Measurements from ENCODE around the gene GRIK2. TPM values are rescaled to one million over a fixed set of nuclear protein-coding genes. Genes with fewer than 3 reads are reported as not detected.

Gene GRIK2
- total RNA-seq, 4 donors from 2014 or later: 0.46 to 3.7 (median 1.8) TPM

DNA sequence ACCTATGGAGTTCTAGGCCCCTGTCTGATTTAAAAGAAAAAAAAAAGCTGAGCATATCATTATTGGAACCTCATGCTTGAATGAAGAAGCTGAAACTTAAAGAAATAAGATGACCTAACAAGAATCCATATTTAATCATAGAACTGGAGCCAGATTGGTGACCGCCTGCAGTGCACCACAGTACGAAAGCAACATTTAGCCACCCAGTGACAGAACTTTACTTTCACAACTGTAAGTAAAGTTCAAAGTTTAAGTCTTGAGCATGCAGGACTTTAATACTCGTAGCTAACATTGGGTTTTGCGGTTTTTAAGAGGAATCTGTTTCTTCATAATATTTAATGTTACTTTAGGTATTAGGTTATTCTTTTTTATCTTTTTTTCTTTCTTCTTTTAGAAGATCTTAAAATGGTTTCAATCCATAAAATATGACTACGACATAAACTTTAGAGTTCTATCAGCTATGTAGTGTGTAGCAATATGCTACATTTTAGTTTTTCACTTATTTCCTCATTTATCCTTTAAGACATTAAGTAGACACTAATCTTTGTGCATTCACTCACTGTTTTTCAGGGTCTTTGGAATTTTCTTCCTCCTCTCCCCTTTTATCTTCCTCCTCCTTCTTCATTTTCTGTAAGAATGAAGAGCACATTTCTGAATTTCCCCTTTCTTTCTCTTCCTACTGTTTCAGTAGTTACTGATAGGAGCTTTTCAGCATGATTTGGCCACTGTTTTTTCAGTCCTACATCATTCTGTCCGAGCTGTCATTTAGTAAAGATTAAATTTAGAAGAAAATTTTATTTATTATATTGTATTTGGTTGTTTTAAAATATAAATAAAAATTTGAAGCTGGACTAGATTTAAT lies 514.1 kb downstream of the GRIK2 start:
- Histone ChIP-seq H3K4me1 (no peaks in the 10 kb centered on the region), H3K9me3 (peaks cover 0 to 5% (median 0%) of the 10 kb centered on the region in 4 donors), H3K27me3 (no peaks in the 10 kb centered on the region), H3K27ac (replicated peaks in 1 of 4) (no peak overlapping the region), H3K4me3 (no peak overlapping the region), H3K36me3 (no peaks in the 10 kb centered on the region)
- TF ChIP-seq POLR2A (IDR thresholded peaks at IDR 0.05; ENCODE audit: low read depth): no peak
- TF ChIP-seq, protein P1, sequence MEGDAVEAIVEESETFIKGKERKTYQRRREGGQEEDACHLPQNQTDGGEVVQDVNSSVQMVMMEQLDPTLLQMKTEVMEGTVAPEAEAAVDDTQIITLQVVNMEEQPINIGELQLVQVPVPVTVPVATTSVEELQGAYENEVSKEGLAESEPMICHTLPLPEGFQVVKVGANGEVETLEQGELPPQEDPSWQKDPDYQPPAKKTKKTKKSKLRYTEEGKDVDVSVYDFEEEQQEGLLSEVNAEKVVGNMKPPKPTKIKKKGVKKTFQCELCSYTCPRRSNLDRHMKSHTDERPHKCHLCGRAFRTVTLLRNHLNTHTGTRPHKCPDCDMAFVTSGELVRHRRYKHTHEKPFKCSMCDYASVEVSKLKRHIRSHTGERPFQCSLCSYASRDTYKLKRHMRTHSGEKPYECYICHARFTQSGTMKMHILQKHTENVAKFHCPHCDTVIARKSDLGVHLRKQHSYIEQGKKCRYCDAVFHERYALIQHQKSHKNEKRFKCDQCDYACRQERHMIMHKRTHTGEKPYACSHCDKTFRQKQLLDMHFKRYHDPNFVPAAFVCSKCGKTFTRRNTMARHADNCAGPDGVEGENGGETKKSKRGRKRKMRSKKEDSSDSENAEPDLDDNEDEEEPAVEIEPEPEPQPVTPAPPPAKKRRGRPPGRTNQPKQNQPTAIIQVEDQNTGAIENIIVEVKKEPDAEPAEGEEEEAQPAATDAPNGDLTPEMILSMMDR (IDR thresholded peaks at IDR 0.05): no peak
- TF ChIP-seq EP300 (IDR thresholded peaks at IDR 0.05): no peak
- no peak for TF ChIP-seq POLR2AphosphoS5 (IDR thresholded peaks at IDR 0.05)
- intact Hi-C loops (cut with DNase I): no loop called here
- WGBS: 92% methylated on average over 6 of the region's 6 CpGs
- no peak for DNase-seq (ENCODE audit: extremely low spot score)

DNA sequence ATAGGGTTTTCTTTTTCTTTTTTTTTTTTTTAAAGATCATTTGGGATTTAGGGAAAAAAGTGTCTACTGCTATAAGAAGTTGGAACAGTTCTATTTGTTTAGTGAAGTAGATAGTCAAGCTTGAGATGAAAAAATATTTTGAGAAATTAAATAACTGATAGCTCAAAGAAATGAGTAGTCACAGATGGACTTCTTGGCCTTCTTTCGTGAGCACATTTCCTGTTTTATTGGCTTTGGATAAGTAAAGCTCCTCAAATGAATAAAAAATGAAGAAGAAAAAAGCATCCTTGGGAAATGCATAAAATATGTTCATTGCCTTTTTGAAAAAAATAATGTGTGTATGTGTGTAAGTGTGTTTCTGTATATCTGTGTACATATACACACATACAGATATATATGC lies 515.9 kb downstream of the GRIK2 start:
- H3K4me3 ChIP-seq: no peak overlapping the region
- H3K27me3 ChIP-seq: no peaks in the 10 kb centered on the region
- WGBS: 57% methylated on average over 1 of the region's 1 CpG
- no peaks in the 10 kb centered on the region for H3K4me1 ChIP-seq
- no peaks in the 10 kb centered on the region for H3K36me3 ChIP-seq
- no peak for DNase-seq (ENCODE audit: extremely low spot score)
- intact Hi-C loops (cut with DNase I): no loop called here
- no peak overlapping the region for H3K27ac ChIP-seq (replicated peaks in 1 of 4)
- no peak for TF ChIP-seq EP300 (IDR thresholded peaks at IDR 0.05)
- no peak for TF ChIP-seq POLR2A (IDR thresholded peaks at IDR 0.05; ENCODE audit: low read depth)
- no peak for TF ChIP-seq POLR2AphosphoS5 (IDR thresholded peaks at IDR 0.05)
- TF ChIP-seq, protein P1 (IDR thresholded peaks at IDR 0.05): no peak
- H3K9me3 ChIP-seq: no peaks in the 10 kb centered on the region

DNA sequence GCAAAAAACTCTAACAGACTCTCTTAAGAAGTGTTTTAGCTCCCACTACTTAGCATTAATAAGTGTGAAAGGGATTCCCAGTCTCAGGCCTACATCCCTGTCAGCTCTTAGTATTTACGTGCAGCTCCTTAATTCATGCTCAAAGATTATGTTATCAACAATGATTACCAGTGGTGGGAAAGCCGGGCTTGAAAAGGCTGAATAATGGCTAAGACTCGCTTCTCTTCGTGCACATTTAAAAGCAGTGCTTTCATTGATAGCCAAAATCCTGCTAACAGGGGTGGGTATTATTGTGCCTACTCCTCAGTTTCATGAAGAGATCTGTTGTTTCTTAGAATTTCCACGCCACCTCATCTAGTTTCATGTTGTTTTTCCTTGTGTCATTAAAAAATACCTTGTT lies 518.8 kb downstream of the GRIK2 start:
- TF ChIP-seq POLR2A (IDR thresholded peaks at IDR 0.05; ENCODE audit: low read depth) (no peak), EP300 (IDR thresholded peaks at IDR 0.05) (no peak), POLR2AphosphoS5 (IDR thresholded peaks at IDR 0.05) (no peak)
- TF ChIP-seq, protein P1 (IDR thresholded peaks at IDR 0.05): no peak
- Histone ChIP-seq H3K27me3 (no peaks in the 10 kb centered on the region), H3K9me3 (no peaks in the 10 kb centered on the region), H3K4me1 (no peaks in the 10 kb centered on the region), H3K4me3 (no peak overlapping the region), H3K36me3 (no peaks in the 10 kb centered on the region), H3K27ac (replicated peaks in 1 of 4) (no peak overlapping the region)
- intact Hi-C loops (cut with DNase I): no loop called here
- 85% methylated on average over 5 of the region's 5 CpGs for WGBS
- DNase-seq (ENCODE audit: extremely low spot score): no peak

DNA sequence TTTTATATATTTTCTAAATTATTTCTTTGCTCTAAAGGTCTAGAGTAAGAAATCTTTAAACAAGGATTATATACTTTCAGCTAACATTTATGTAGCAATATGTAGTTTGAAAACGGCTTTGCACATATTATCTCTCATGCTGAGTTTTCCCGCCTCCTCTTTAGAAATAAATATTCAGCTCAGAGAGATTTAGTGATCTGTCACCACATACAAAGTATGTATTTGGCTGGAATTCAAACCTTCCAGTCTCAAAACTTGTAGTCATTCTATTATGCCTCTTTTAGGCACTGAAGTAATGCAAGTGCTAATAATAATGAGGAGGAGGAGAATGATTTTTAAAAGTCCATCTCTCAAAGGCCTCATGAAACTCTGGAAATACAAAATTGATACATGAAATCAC lies 525.0 kb downstream of the GRIK2 start:
- DNase-seq (ENCODE audit: extremely low spot score): no peak
- 56% methylated on average over 2 of the region's 2 CpGs for WGBS
- H3K9me3 ChIP-seq: no peaks in the 10 kb centered on the region
- no peak overlapping the region for H3K4me3 ChIP-seq
- no peak overlapping the region for H3K27ac ChIP-seq (replicated peaks in 1 of 4)
- TF ChIP-seq, protein P1 (IDR thresholded peaks at IDR 0.05): no peak
- no peak for TF ChIP-seq POLR2AphosphoS5 (IDR thresholded peaks at IDR 0.05)
- no peak for TF ChIP-seq POLR2A (IDR thresholded peaks at IDR 0.05; ENCODE audit: low read depth)
- no peak for TF ChIP-seq EP300 (IDR thresholded peaks at IDR 0.05)
- H3K36me3 ChIP-seq: no peaks in the 10 kb centered on the region
- no peaks in the 10 kb centered on the region for H3K27me3 ChIP-seq
- intact Hi-C loops (cut with DNase I): no loop called here
- no peaks in the 10 kb centered on the region for H3K4me1 ChIP-seq

Measured in esophagus muscularis mucosa (tissue), 4 donors.